ENCODE data around the gene KCND3.

- TF ChIP-seq EZH2 (IDR thresholded peaks at IDR 0.05; ENCODE audit: borderline replicate concordance, low read depth, low read length, severe bottlenecking) (no peak), CTCF (IDR thresholded peaks at IDR 0.05; ENCODE audit: extremely low read depth in 1 of 2, insufficient read depth in 1 of 2, low read depth in 1 of 2, low read length in 2 of 2) (no peak), MAX (IDR thresholded peaks at IDR 0.05; ENCODE audit: insufficient read depth, insufficient read length) (no peak), MYC (IDR thresholded peaks at IDR 0.05; ENCODE audit: low read depth, low read length) (no peak)
Measured at GRCh38 chr1:111981871-111982270, 7.6 kb downstream of the KCND3 start.

All from endothelial cell of umbilical vein (primary cell).